Peyer's patch (tissue), 4 donors: ENCODE results near the gene MYT1. TPM values are rescaled to one million over a fixed set of nuclear protein-coding genes. Genes with fewer than 3 reads are reported as not detected.
A peak's percentile ranks its signal among the peaks of the same experiment; 100 is the strongest.

Experiments
- DNase-seq, 3 donors: peaks; one replicate each; pipeline ENCODE4 v3.0.0-alpha.2; 2017 to 2019
- H3K27ac ChIP-seq, 4 donors: fragments of 200-600 bp; sonication (generic); one replicate each; pipeline ENCODE4 v1.5.1; 2016 to 2019
- H3K27me3 ChIP-seq, 2 donors: fragments of 200-600 bp; sonication (generic); one replicate each; pipeline ENCODE4 v1.5.1; 2019
- H3K36me3 ChIP-seq, 3 donors: fragments of 200-600 bp; sonication (generic); one replicate each; pipeline ENCODE4 v1.5.1; 2016 to 2019
- H3K4me1 ChIP-seq, 4 donors: fragments of 200-600 bp; sonication (generic); one replicate each; pipeline ENCODE4 v1.5.1; 2016 to 2019
- H3K4me3 ChIP-seq, 4 donors: fragments of 200-600 bp; sonication (generic); 1 replicate in 3 of 4; 2 replicates in 1 of 4; pipeline ENCODE4 v1.5.1; 2016 to 2019; ENCODE audit warnings: mild to moderate bottlenecking in 1 of 4
- H3K9me3 ChIP-seq, 4 donors: fragments of 200-600 bp; sonication (generic); one replicate each; pipeline ENCODE4 v1.5.1; 2016 to 2019; ENCODE audit warnings: mild to moderate bottlenecking in 1 of 4
- POLR2A ChIP-seq, 2 donors: fragments of 450-650 bp; IDR thresholded peaks; one replicate each; pipeline ENCODE4 v1.5.1; 2017; ENCODE audit warnings: antibody characterized with exemption in 2 of 2, mild to moderate bottlenecking in 2 of 2, moderate library complexity in 2 of 2
- total RNA-seq, 4 donors: library from RNA; depleted of rRNA; stranded (reverse); fragments of >200 nt; gene quantifications; one replicate each; pipeline ENCODE4 v1.1.0, GENCODE V29; 2016
- TF ChIP-seq, protein P1 (sequence below), 6 experiments: fragments of 450-650 bp in 4 of 6; fragments of 200-600 bp in 2 of 6; sonication (generic) in 1 of 6; IDR thresholded peaks; one replicate each; pipeline ENCODE4 v1.5.1; 2017 to 2019; ENCODE audit warnings: antibody characterized with exemption in 6 of 6, mild to moderate bottlenecking in 3 of 6, moderate library complexity in 1 of 6

MYT1 gene
- total RNA-seq, 4 donors from 2014 or later: 0.18 to 0.83 TPM; not detected in 2

- no peak overlapping the region for H3K27ac ChIP-seq
- H3K27me3 ChIP-seq: no peaks in the 10 kb centered on the region
- no peak for DNase-seq
- no peaks in the 10 kb centered on the region for H3K36me3 ChIP-seq
- no peak overlapping the region for H3K4me3 ChIP-seq
- no peak for TF ChIP-seq POLR2A (IDR thresholded peaks at IDR 0.05)
- TF ChIP-seq, protein P1, sequence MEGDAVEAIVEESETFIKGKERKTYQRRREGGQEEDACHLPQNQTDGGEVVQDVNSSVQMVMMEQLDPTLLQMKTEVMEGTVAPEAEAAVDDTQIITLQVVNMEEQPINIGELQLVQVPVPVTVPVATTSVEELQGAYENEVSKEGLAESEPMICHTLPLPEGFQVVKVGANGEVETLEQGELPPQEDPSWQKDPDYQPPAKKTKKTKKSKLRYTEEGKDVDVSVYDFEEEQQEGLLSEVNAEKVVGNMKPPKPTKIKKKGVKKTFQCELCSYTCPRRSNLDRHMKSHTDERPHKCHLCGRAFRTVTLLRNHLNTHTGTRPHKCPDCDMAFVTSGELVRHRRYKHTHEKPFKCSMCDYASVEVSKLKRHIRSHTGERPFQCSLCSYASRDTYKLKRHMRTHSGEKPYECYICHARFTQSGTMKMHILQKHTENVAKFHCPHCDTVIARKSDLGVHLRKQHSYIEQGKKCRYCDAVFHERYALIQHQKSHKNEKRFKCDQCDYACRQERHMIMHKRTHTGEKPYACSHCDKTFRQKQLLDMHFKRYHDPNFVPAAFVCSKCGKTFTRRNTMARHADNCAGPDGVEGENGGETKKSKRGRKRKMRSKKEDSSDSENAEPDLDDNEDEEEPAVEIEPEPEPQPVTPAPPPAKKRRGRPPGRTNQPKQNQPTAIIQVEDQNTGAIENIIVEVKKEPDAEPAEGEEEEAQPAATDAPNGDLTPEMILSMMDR (IDR thresholded peaks at IDR 0.05): no peak
- H3K9me3 ChIP-seq: no peaks in the 10 kb centered on the region
- H3K4me1 ChIP-seq: peaks cover 0 to 8% (median 0%) of the 10 kb centered on the region in 4 donors
Observed at GRCh38 chr20:64219202-64219601, 55.0 kb downstream of the MYT1 start.

DNA sequence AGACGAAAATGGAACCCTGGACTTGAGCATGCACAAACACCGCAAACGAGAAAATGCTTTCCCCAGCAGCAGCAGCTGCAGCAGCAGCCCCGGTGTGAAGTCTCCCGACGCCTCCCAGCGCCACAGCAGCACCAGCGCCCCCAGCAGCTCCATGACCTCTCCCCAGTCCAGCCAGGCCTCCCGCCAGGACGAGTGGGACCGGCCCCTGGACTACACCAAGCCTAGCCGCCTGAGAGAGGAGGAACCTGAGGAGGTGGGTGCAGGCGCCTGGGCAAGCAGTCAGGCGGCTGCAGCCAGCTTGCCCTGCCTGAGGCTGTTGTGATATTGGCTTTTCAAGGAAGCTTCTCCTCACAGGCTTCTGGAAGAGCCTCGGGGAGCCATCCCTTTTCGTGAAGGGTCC is 55.5 kb downstream of the MYT1 start:
- H3K27me3 ChIP-seq: no peaks in the 10 kb centered on the region
- H3K36me3 ChIP-seq: no peaks in the 10 kb centered on the region
- no peak for DNase-seq
- TF ChIP-seq, protein P1 (IDR thresholded peaks at IDR 0.05): no peak
- TF ChIP-seq POLR2A (IDR thresholded peaks at IDR 0.05): no peak
- no peak overlapping the region for H3K4me3 ChIP-seq
- peaks cover 0 to 8% (median 0%) of the 10 kb centered on the region in 4 donors for H3K4me1 ChIP-seq
- H3K27ac ChIP-seq: no peak overlapping the region
- H3K9me3 ChIP-seq: no peaks in the 10 kb centered on the region

GRCh38 chr20:64220420-64220819 is 56.2 kb downstream of the MYT1 start:
- DNase-seq: no peak
- TF ChIP-seq POLR2A (IDR thresholded peaks at IDR 0.05): no peak
- TF ChIP-seq, protein P1 (IDR thresholded peaks at IDR 0.05): no peak
- H3K36me3 ChIP-seq: no peaks in the 10 kb centered on the region
- no peak overlapping the region for H3K27ac ChIP-seq
- H3K27me3 ChIP-seq: no peaks in the 10 kb centered on the region
- H3K9me3 ChIP-seq: no peaks in the 10 kb centered on the region
- peaks cover 0 to 8% (median 0%) of the 10 kb centered on the region in 4 donors for H3K4me1 ChIP-seq
- H3K4me3 ChIP-seq: no peak overlapping the region

DNA sequence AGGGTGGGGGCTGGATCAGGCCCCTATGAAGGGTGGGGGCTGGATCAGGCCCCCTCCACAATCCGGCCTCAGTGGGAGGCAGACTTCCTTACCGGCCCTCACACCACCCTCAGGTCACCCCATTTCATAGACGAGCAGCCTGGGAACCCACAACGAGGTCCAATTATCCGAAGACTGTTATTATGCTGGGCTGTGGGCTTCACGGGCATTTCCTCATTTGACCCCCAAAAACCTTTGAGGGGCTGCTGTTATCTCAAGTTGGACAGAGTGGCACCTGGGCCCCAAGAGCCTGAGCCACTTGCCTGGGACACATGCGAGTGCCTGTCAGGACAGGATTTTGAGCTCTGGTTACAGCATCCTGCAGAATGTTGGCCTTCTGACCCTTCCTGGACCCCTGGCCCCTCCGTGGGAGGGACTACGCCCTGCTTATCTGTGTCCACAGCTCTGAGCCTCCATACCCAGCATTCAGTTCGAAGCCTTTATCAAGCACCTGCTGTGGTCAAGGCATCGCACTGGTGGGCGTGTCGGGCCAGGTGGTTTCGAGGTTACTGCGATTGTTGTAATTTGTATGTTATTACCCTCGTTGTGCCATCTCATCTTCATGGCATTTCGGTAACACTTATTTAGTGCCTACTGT is 56.8 kb downstream of the MYT1 start:
- H3K4me3 ChIP-seq: no peak overlapping the region
- H3K36me3 ChIP-seq: no peaks in the 10 kb centered on the region
- no peak for TF ChIP-seq POLR2A (IDR thresholded peaks at IDR 0.05)
- TF ChIP-seq, protein P1 (IDR thresholded peaks at IDR 0.05): no peak
- H3K27me3 ChIP-seq: no peaks in the 10 kb centered on the region
- no peaks in the 10 kb centered on the region for H3K9me3 ChIP-seq
- peaks cover 0 to 8% (median 0%) of the 10 kb centered on the region in 4 donors for H3K4me1 ChIP-seq
- H3K27ac ChIP-seq: no peak overlapping the region
- no peak for DNase-seq

- peaks cover 0 to 8% (median 0%) of the 10 kb centered on the region in 4 donors for H3K4me1 ChIP-seq
- no peak overlapping the region for H3K27ac ChIP-seq
- DNase-seq: peak in 1 of 3 donors; percentile 54
- H3K36me3 ChIP-seq: no peaks in the 10 kb centered on the region
- no peaks in the 10 kb centered on the region for H3K27me3 ChIP-seq
- no peak overlapping the region for H3K4me3 ChIP-seq
- TF ChIP-seq POLR2A (IDR thresholded peaks at IDR 0.05): no peak
- TF ChIP-seq, protein P1 (IDR thresholded peaks at IDR 0.05): no peak
- no peaks in the 10 kb centered on the region for H3K9me3 ChIP-seq
Observed at GRCh38 chr20:64222291-64222735, 58.1 kb downstream of the MYT1 start.
